Islet precursor cell (in vitro differentiated cells): Measurements from ENCODE around the gene ADAMTSL5.
"Not testable (repeated sequence)": the region's sequence is repeated elsewhere in the genome, so short reads cannot be mapped to it uniquely, and the experiment has no call there.

ENCODE experiments used
- DNase-seq: peaks from one replicate; pipeline ENCODE4 v3.0.0-alpha.2; 2018

Gene ADAMTSL5

DNA sequence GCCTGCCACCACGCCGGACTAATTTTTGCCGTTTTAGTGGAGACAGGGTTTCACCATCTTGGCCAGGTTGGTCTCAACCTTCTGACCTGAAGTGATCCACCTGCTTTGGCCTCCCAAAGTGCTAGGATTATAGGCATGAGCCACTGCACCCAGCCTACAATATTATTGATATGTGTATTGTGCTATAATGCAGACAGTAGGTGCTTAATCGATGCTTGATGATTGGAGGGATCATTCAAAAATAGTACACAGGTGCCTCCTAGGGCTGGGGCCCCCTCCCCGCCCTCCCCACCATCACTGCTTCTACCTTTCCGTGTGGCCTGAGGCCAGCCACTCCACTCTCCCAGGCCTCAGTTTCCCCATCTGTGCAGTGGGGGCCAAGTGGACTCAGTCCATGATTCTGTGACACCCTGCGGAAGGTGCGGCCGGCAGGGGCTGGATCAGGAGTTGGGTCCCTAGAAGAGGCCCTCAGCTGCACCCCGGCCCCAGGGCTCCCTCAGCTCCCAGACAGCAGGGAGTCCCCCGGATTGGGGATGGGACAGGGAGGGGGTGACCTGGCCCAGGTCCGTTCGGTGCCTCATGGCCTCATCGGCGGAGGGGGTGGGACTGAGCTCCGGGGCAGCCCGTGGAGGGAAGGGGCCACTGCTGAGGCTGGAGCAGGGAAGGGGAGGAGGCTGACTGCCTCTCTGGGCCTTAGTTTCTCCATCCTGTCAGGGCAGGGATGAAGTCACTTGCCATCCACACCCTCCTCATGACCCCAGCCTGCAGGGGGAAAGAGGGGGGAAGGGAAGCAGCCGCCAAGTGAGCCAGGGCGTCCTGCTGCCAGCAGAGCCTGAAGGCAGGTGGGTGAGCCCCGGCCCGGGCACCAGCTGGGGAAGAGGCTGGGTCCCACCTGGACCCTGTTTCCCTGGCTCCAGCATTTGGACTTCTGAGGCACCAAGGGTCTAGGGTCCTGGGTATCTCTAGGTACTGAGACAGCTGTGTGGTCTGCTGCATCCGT, 1.2 kb downstream of the ADAMTSL5 start:
- no peak for DNase-seq

DNA sequence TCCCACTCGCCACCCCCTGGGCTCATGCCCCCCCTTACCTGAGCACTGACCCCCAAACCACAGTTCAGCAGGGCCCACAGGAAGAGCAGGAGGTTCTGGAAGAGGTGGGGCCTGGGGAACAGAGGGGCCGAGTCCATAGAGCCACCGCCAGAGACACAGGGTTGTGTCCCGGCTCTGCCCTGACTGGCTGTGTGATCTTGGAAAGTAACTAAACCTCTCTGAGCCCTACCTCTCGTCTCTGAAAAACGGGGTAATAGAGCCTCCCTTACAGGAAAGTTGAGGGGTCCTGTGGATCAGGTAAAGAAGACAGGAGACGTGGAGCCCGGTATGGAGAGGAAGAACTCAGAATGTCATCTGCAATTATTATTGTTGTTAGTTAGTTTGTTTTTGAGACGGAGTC, 2.0 kb downstream of the ADAMTSL5 start:
- no peak for DNase-seq

DNA sequence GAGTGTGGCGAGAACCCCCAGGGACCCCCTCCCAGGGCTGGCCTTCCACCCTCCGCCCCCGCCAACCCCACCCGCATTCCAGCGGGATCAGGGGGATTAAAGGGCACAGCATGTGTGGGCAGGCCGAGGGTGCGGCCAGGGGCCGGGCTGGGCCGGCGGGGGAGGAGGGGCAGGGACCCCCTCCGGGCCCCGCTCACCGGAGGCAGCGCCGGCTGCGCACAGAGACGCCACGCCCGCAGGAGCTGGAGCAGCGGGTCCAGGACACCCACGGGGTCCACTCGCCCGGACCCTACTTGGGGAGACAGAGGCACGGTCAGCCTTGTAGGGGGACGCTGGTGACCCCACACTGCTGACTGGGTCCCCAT, 2.4 kb downstream of the ADAMTSL5 start:
- no peak for DNase-seq

DNA sequence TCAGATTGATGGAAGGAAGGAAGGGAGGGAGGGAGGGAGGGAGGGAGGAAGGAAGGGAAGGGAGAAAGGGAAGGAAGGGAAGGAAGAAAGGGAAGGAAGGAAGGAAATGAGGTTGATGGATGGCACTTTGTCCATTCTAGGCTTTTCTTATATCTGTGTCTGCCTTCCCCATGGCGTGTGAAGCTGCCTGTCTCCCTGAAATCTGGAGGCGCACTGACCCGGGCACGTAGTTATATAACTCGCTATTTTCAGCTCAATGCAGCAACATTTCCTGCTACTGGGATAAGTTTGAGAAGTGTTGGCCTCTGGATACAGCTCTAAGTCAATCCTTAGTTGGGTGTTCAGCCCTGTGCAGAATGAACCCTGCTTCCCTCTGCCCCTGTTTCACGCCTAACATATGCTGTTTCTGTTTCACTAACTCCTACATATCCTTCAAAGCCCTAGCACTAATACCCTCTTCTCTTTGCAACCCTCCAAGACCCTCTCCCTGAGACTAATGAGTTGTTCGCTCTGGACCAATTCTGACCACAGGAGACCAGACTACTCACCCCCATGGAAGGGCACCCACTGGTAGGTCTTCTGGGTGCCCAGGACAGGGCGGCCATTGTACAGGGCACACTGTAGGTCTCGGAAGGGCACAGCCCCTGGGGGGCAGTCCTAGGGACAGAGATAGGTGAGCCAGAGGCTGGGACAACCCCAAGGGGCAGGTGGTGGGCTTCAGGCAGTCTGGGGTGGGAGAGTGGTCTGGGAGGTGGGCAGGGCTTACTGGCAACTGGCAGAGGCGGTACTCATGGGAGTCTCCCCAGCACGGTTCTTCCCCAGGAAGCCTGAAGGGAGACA, 3.0 kb downstream of the ADAMTSL5 start:
- no peak for DNase-seq

DNA sequence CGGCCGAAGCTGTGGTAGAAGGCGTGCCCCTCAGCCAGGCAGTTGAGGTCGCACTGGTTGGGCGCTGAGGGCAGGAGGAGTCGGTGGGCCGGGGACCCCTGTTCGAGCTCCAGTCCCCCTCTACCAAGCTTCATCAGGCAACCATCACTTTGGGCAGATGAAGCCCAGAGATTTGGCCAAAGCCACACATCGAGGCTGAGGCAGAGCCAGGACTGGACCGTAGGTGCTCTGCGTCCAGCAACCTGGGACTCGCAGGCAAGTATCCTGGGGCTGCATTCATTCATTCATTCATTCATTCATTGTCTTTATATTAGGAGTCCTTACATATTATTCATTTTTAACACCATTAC, 4.3 kb downstream of the ADAMTSL5 start:
- DNase-seq, result no peak

DNA sequence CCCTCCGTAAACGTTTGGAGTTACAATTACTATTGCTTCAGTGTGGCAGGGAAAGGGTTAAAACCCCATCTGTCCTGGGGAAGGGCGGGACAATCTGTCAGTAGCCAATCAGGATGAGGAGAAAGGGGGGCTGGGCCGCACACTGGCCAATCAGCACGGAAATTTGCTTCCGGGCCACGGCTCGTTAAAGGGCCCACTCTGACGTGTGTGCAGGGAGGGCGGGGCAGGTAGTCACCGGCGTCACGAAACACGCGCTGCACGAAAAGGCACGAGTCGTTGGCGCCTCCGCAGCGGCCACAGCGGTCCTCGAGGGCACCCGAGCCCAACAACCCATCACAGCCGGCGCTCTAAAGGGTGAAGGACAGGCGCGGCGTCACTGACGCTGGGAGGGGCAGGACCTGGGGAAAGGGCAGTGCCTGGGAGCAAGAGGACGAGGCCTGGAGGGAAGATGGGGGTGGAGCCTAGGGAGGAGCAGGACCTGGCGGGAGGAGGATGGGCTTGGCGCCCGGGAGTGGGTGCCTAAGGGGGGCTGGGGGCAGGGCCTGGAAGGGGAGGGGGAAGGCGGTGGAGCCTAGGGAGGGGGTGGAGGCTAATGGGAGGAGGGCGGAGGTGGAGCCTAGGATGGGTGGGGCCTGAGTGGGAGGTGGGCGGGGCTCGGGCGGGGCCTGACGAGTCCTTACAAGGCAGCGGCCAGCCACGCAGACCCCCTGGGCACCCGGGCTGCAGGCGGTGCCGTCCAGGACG, 4.9 kb downstream of the ADAMTSL5 start:
- DNase-seq, result peak; percentile 97

DNA sequence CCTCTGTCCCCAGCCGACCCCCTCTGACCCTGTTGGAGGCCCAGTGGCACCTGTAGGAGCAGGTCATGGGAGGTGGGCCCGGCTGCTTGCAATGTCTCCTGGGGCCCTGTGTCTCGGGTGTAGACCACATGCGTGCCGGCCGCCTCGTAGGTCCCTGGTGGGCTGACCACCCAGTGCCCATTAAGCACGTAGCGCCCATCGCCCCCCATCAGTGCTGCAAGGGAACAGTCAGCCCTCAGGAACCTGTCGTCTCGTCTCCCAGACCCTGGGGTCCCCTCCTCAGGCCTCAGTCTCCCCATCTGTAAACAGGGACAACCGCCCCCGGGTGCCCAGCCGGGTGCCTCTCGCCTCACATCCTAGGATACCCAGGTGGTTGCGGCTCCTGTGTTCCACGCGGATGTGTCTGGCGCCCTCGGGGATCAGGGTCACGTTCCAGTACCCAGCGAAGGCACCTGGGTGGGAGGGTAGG, 5.6 kb downstream of the ADAMTSL5 start:
- no peak for DNase-seq

DNA sequence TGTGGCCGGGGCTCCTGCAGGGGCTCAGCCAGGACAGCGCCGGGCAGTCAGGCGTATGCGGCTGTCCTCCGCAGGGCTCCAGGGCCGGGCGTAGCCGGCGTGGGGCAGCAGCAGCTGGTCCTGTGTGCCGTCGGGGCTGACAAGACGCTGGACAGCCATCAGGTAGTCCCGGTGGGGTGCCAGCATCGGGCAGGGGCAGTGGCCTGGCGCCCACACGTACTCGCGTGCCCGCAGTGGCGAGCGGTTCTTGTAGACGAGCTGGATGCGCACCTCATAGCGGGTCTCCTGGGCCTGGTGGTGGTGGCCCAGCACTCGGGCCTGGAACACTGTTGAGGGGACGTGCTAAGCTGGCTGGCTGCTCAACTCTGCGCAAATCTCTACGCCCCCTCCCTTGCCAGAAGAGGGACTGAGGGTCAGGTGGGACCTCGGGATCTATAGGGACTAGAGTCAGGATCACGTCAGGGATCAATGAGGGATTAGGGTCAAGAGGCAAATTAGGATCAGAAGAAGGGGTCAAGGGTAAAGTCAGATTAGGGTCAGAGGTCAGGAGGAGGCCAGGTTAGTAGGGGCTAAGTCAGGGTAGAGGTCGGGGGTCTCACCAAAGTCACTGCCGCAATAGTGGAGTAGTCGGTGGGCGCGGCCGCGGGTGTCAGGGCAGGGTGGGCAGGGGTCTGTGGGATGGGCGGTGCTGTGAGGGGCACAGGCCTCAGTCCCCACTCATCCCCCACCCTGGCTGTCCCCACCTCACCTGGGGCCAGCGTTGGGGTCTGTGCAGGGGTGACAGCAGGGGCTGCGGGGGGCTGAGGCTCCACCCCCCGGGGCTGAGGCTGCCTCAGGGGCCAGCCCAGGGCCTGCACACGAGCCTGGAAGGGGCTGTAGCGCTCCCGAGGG, 6.6 kb downstream of the ADAMTSL5 start:
- no peak for DNase-seq

DNA sequence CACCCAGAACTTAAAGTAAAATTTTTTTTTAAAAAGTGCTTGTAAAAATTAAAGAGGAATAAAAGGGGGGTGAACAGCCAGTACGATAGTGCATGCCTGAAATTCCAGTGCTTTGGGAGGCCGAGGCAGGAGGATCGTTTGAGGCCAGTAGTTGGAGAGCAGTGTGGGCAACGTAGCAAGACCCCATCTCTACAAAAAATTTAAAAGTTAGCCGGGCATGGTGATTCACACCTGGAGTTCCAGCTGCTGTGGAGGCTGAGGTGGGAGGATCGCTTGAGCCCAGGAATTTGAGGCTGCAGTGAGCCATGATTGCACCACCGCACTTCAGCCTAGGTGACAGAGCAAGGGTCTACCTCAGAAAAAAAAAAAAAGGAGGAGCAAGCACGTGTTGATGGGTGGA, 7.8 kb downstream of the ADAMTSL5 start:
- DNase-seq, result no peak

DNA sequence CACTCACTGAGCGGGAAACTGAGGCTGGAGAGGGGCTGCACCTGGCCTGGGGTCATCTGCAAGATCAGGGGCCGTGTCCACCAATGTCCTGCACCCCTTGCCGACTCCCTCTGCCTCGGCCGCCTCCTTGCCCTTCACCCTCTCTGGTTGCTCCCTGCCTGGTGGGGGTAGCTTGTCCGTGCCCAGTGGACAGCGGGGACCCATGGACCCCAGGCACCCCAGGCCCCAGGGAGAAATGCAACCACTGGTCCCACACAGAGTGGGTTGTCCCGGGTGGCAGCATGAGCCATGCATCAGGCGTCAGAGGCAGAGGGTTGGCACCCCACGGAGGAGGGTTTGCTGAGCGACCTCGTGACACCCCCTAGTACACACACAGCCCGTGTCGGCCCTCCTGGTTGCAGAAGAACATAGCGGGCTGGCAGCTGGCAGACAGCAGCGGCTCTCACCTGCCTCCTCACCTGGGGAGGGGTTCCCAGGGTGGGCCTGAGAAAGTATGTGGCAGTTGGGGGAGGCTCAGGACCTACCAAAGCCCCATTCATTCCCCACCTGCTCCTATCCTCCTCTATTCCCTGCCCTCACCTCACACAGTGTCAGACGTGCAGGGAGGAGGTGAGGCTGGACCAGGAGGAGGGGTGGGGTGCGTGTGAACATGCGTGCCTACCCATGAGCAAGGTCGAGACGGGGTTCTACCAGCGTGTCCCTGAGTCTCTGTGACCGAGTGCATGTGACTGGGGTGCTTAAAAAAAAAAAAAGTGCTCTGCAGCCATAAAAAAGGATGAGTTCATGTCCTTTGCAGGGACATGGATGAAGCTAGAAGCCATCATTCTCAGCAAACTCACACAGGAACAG, 8.7 kb downstream of the ADAMTSL5 start:
- DNase-seq, result no peak

DNA sequence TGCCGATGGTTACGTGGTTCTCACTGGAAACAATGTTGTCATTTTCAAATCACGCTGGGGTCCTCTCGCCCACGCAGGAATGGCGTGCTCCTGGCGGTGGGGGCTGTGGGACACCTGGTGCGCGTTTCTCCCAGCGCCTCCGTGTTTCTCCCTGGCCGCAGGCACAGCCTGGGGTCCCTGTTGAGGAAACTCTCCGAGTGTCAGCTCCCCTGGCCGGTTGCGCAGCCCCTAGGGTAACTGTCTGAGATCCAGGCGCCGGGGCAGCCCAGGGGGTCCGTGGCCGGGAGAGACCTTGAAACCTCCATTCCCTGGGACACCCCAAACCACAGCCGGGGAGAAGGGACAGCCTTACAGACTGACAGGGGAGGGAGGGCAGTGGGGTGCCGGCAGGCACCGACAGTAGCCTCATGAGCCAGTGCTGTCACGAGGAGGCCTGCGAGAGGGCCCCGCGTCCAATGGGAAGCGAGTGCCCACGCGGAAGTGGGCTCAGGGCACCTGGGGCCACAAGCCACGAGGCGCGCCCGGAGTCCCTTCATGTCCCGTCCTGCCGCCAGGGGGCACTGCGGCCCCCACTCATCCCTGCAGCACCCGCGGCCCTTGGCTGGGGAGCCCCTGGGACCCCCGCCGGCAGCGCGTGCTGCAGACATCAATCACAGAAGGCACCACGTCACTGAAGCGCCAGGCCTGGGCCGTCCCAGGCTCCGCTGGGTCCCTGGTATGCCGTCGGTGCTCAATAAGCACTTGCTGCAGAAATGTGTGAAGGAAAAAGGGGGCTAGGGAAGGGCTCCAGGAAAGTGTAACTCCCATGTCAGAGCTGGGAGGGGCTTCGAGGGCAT, 9.5 kb downstream of the ADAMTSL5 start:
- no peak for DNase-seq

DNA sequence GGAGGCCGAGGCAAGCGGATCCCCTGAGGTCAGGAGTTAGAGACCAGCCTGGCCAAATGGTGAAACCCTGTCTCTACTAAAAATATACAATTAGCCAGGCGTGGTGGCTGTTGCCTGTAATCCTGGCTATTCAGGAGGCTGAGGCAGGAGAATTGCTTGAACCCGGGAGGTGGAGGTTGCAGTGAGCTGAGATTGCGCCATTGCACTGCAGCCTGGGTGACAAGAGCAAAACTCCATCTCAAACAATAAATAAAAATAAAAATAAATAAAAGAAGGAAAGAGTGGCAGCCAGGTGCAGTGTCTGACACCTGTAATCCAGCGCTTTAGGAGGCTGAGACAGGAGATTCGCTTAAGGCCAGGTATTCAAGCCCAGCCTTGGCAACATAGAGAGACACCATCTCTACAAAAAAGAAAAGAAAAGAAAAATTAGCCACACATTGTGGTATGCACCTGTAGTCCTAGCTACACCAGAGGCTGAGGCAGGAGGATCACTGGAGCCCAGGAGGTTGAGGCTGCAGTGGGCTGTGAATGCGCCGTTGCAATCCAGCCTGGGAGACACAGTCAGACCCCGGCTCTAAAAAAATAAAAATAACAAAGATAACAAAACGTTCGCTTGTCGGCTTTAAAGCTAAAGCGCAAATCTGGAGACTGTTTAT, 10.3 kb downstream of the ADAMTSL5 start:
- DNase-seq, result no peak

DNA sequence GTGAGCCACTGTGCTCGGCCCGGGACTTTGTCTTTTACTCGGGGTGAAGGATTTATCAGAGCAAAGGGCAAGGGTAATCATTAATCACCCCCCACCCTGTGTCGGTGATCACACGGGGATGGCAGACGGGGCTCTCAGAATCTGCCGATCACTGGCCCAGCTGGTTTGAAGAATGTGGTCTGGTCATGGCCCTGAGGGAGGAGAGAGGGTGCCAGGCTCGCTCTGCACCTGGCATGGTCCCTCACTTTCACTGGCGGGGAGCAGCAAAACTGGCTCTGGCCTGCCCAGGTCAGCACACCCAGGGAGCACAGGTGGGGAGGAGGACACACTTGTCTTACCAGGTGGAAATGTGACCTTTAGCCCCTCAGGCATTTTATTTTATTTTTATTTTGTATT, 11.6 kb downstream of the ADAMTSL5 start:
- no peak for DNase-seq

DNA sequence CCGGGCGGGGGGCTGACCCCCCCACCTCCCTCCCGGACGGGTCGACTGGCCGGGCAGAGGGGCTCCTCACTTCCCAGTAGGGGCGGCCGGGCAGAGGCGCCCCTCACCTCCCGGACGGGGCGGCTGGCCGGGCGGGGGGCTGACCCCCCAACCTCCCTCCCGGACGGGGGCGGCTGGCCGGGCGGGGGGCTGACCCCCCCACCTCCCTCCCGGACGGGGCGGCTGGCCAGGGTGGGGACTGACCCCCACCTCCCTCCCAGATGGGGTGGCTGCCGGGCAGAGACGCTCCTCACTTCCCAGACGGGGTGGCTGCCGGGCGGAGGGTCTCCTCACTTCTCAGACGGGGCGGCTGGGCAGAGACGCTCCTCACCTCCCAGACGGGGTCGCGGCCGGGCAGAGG, 13.6 kb downstream of the ADAMTSL5 start:
- DNase-seq, result not testable (repeated sequence)

DNA sequence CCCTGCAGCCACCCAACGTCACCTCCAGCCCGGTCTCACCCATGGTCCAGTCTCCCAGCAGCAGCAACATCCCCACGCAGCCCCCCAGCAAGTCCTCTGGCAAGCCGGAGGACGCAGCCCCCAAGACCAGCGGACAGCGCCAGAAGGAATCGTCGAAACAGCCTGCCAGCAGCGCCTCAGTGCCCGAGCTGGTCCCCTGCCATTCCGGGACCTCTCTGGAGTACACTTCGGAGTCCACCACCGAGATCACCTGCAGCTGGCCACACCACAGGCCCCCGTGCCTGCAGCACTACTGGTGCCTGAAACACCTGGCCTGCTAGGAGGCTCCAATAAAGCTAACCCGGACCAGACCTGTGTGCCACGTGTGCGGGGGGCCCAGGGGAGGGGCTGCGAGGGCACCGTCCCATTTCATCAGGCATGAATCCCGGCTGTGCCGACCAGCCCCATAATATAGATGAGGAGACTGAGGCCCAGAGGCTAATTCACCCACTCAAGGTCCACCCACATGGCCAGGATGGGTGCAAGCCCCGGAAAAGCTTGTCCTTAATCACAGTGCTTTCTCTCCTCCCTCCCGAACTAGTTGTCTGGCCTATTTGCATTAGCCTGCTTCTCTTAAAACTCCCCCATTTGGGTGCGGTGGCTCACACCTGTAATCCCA, 15.1 kb downstream of the ADAMTSL5 start:
- no peak for DNase-seq

DNA sequence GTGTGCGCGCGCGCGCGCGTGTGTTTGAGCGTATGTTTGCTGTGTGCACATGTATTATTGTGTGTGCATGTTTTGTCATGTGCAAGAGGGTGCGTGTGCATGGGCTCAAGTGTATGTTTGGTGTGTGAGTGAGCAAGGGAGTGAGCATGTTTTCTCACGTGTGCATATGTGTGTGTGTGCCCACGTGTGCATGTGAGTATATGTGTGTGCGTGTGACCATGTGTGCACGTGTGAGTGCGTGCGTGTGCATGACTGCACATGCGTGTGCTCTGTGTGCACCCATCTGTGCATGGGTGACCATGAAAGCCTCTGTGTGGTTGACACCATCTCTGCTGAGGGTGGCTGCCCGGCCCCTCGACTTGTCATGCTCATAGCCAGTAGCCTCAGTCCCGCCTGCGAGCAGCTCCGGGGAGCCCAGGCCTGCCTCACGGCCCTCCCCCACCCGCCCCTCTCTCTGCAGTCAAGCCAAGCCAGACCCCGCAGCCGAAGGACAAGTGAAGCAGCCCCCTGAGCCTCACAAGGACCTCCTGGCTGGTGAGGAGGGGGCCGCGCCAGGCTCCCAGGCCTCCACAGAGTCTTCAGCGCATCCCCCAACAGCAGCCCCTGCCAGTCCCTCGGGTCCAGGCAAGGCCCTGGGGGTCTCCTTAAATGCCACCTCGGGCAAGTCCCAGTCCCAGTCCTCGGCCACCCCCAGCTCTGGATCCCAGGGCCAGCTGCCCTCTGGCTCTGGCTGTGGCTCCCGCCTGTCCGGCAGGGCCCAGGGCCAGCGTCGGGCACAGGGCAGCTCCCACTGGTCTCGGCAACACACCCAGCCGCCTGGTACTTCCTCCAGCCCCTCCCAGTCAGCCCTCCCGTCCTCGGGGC, 15.9 kb downstream of the ADAMTSL5 start:
- no peak for DNase-seq

DNA sequence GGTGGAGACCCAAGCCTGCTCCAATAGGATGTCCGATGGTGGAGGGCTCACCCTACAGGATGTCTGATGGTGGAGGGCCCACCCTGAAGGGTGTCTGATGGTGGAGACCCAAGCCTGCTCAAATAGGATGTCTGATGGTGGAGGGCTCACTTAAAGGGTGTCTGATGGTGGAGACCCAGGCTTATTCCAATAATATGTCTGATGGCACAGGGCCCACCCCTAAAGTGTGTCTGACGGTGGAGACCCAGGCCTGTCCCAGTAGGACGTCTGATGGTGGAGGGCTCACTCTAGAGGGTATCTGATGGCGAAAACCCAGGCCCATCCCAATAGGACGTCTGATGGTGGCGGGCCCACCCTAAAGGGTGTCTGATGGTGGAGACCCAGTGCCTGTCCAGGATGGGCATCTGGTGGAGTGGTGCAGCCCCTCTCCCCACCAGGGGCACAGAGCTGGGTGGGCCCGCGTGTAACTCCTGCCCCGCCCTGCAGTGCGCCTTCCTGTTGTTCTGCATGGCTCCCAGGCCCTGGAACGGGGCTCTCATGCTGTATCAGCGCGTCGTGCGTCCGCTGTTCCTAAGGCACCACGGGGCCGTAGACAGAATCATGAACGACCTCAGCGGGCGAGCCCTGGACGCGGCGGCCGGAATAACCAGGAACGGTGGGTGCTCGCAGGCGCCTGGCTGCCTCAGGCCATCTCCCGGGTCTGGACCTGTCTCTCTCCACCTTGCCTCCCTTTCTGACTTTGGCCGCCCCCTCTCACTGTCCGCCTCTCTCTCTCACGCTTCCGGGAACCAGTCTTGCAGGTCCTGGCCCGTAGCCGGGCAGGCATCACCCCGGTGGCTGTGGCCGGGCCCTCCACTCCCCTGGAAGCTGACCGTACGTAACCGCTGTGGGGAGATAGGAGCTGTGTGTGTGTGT, 16.8 kb downstream of the ADAMTSL5 start:
- DNase-seq, result no peak
